Measurements from ENCODE around the gene CCDC124.

Gene CCDC124

DNA sequence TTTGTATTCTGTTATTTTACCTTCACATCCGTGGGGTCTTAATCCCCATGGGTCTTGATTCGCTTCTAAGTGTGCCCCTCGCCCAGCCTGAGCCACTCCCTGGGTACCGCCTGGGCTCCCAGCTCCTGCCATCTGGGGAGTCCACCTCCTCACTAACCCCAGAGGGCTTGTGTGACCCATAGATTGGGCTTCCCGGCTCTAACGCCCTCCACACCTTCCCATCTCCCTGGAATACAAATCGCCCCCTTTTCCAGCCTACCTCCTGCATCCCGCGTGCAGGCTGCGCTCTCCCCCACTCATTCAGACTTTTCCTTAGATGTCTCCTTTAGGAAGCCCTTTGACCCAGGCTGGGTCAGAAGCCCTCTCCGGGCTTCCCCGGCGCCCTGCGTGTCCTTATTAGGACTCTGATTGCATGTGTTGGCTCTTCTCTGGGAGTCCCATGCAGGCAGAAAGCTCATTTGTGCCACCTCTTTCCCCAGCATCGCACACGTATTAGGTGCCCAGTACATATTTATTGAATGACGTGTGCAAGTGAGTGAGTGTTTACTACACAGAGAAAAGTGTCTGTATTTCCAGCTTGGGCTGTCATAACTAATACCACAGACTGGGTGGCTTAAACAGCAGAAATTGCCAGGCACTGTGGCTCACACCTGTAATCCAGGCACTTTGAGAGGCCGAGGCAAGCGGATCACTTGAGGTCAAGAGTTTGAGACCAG, 757 bp downstream of the CCDC124 start:
- DNase-seq (ENCODE audit: low read depth in 2 of 2): no peak

DNA sequence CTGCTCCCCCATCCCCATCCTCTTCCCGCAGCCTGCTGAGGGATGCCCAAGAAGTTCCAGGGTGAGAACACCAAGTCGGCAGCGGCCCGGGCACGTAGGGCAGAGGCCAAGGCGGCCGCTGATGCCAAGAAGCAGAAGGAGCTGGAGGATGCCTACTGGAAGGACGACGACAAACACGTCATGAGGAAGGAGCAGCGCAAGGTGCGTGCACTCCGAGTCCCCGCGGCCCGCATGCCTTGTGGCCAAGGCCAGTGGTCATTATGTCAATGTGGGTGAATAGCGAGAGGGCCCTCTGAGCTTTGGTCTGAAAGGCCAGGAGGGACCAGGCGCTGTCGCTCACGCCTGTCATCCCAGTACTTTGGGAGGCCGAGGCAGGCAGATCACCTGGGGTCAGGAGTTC, 3.6 kb downstream of the CCDC124 start:
- no peak for DNase-seq (ENCODE audit: low read depth in 2 of 2)

DNA sequence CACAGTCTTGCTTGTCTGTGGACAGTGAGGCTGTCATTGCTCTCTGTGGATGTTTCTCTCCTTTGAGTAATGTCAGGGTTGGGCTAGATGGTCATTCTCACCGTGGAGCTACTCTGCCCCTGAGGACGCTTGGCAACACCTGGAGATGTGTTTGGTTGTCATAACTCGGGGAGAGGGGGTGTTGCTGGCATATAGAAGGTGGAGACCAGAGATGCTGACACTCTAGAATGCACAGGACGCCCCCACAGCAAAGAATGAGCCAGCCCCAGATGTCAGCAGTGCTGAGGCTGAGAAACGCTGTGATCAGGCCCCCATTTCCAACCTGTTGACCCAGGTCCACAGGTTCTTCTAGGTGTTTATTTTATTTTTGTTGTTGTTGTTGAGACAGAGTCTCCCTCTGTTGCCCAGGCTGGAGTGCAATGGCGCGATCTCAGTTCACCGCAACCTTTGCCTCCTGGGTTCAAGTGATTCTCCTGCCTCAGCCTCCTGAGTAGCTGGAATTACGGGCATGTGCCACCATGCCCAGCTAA, 4.6 kb downstream of the CCDC124 start:
- DNase-seq (ENCODE audit: low read depth in 2 of 2): no peak

DNA sequence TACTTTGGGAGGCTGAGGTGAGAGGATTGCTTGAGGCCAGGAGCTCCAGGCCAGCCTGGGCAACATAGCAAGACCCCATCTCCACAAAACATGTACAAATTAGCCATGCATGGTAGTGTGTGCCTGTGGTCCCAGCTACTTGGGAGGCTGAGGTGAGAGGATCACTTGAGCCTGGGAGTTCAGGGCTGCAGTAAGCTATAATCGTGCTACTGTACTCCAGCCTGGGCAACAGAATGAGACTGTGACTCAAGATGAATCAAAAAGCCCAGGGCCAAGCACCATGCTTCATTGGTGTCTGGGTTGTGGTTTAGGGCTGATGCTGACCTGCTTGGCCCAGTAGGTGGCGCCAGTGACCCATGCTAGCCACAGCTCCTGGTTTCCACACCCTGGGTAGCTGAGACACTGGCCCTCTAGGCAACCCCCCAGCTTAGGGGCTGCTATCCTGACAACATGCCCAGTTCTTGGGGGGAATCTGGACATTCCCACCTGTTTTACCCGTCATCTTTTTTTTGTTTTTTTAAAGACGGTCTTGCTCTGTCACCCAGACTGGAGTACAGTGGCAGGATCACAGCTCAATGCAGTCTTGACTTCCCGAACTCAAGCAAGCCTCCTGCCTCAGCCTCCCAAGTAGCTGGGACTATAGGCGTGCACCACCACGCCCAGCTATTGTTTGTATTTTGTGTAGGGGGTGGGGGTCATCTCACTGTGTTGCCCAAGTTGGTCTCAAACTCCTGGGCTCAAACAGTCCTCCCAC, 5.5 kb downstream of the CCDC124 start:
- DNase-seq (ENCODE audit: low read depth in 2 of 2): peak; percentile 68 to 76

DNA sequence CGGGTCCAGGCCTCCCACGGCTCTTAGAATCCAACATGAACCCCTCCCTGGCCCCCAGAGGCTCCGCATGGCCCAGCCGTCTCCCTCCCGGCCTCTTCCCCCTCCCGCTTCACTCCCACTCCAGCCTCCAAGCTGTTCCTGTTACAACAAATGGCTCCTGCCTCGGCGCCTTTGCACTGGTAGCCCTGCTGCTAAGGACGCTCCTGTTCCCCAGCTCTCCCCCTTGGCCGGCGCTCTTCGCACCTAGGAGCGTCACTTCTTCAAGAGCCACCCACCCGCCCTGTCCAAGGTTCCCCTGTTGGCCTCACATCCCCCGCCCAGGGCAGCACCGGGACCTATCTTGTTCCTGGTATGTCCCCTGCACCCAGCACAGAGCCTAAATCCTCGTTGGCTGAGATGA, 9.4 kb downstream of the CCDC124 start:
- DNase-seq (ENCODE audit: low read depth in 2 of 2): no peak

DNA sequence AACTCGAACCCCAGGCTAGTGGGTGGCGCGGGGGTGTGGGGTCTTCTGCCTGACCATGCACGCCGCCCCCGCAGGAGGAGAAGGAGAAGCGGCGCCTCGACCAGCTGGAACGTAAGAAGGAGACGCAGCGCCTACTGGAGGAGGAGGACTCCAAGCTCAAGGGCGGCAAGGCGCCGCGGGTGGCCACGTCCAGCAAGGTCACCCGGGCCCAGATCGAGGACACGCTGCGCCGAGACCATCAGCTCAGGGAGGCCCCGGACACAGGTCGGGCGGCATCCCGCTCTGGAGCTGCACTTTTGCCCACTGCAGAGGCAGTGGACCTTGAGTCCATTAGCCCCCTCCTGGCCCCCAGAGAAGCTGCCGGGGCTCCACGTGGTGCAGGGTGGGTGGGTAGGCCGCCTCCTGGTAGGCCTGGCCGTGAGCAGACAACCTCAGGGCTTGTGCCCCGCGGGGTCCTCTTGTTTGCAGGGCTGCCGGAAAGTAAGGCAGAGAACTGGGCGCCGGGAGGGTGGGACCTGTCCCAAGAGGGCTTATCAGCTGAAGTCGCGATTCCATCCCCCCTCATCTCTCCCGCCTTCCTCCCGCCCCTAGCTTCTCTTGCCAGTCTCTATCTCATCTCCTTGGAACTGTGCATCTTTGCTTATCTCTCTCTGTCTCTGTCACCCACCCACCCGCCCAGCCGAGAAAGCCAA, 9.9 kb downstream of the CCDC124 start:
- no peak for DNase-seq (ENCODE audit: low read depth in 2 of 2)

DNA sequence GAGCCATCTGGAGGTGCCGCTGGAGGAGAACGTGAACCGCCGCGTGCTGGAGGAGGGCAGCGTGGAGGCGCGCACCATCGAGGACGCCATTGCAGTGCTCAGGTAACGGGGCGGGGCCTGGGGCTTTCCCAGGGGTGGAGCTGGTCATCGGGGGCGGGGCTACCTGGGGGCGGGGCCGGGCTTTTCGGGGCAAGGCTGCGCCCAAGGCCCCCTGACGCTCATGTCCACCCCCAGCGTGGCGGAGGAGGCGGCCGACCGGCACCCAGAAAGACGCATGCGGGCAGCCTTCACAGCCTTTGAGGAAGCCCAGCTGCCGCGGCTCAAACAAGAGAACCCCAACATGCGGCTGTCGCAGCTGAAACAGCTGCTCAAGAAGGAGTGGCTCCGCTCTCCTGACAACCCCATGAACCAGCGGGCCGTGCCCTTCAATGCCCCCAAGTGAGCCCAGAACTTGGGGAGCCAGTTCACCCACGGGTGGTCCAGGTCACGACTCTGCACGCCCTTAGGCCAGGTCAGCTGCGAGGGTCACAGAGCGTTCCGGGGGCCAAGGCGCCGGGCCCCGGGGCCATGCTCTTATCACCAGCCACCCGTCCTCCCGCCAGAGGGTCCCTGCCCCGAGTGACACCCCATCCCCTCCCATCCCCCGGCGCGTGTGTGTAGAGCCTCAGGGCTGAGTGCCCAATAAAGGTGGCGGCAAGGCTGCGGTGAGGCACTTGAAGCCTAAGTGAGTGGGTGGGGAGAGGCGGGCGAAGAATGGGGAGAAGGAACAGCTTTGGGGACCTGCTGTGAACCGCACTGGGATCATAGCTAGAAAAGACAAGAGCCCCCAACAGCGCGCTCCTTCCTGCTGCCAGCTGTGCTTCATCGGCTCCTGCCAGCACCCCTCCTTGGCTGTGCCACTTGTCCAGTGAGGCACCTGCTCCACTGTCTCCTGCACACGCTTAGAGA, 10.7 kb downstream of the CCDC124 start:
- no peak for DNase-seq (ENCODE audit: low read depth in 2 of 2)

DNA sequence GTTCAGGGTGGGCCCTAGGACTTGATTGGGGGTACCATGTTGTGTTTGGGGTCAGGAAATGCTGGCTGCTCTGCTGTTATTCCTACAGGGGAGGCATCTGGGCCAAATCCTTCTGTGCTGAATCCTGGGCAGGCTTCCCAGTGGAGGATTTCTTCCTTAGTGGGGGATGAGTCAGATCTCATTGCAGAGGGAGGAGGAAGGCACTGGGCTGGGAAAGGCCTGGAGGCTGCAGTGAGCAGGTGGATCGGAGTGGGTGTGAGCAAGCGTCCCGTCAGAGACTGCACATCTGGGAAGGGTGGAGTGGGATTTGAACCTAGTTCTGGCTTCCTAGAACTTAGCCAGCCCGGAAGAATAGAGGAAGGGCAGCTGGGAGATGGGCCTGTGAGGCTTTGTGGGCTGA, 11.5 kb downstream of the CCDC124 start:
- DNase-seq (ENCODE audit: low read depth in 2 of 2): no peak

DNA sequence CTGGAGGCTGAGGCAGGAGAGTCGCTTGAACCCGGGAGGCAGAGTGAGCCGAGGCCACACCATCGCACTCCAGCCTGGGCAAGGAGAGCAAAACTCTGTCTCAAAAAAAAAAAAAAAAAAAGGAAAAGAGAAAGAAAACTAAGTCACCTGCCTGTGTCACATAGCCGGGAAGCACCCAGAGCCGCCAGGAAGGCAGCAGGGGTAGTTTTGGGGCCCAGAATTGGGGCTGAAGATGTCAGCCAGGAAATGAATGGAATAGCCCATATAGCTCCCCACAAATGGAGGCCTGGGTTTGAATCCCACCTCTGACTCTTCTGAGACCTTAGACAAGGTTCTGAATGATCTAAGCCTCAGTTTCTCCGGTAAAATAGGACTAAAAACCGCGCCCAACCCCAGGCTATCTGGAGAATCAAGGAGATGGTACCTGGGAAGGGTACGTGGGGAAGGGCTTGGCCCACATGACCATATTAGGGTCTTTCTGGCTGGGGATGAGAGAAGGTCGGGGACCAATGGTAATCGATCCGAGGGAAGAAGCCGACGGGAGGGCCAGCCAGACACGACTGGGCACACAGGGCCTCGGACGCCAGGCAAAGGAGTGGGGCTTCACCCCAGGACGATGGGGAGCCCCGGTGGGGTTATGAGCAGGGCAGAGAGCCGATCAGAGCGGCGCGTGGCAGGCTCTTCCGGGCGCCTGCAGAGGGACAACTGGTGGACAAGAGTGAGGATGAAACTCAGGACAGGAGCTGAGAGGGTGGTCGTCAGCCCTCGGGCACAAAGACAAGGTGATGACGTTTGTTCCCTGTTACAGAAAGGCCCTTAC, 14.4 kb downstream of the CCDC124 start:
- no peak for DNase-seq (ENCODE audit: low read depth in 2 of 2)

DNA sequence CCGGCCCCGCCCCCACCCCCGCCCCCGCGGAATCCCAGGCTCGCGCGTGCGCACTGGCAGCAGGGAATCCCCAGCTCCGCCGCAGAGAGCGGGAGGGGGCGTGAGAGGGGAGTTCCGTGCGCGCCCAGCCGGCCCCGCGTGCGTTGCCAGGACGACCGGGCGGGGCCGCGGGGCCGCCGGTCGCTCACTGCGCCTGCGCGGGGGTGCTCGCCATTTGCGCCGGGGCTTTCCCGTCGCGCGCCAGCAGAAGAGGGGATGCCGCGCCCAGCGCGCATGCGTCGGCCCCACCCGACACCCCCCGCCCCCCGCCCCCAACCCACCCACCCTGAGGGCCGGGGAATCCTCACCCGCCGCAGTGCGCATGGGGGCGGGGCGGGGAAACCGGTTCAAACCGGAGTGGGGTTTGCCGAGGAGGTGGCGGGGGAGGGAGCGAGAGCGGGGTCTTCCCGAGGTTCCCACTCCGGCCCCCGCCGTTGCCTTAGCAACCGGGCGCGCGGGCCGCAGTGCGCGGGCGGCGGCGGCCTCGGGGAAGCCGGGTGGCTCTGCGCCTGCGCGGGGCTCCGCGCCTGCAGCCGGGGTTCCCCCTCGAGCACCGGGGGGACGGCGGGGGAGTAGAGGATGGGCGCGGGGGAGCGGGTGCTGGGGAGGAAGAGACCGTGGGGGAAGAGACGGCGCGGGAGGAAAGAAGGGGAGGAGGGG, 15.1 kb downstream of the CCDC124 start:
- peak; percentile 91 to 94 for DNase-seq (ENCODE audit: low read depth in 2 of 2)

DNA sequence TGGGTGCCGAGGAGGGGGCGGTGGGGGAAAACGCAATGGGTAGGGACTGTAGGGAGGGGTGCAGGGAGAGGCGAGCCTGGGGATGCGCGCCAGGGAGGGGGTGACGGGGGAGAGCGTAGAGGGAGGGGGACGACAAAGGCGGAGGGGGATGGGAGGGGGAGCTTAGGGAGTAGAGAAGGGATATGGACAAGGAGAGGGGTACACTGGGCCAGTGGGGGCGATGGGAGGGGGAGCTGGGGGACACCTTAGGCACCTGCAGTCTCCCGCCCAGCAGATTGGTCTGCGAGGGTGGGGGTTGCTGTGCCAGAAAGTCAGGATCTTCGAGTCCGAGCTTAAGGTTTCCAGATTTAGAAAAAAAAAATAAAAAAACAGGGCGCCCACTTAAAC, 15.7 kb downstream of the CCDC124 start:
- DNase-seq (ENCODE audit: low read depth in 2 of 2): no peak

DNA sequence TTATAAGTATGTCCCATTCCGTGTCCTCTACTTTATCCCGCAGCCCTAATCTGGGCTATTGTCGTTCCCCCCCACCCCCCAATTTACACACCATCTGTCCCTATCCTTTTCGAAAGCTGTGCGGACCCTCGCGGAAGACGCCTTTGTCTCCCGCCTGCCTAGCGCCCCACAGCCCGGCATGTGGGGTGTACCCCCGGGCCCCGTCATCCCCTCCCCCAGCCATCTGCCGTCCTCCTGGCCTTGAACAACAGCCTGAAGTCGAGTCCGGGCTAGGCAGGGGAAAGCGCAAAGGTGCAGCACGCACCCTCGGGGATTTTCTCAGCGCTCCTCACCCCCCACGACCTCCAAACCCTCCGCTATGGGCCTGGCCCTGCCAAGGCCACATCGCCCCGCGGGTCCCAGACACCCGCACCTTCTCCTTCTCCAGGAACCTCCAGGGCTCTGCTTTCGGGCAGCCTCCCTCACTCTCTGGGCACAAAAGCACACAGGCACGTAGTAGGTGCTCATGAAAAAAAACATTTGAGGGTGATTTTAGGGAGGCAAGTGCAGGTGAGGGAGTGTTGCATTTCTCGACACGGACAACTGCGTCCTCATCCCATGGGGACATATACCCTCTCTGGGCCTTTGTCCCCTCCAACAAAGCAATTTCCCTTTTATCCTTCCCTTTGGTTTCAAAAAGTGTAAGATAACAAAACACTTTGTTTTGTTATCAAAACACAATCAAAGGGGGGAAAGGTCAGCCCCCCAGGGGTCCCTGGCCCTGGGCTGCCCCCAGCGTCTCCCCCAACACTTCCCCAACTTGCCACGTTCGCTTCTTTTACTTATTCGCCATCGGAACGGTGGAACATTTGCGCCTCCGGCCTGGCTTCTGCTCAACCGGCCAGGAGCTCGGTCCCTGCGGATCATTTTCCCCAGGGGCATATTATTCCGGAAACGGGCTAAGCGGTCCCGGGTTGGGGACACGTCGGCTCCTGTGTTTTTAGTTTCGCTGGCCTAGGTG, 16.4 kb downstream of the CCDC124 start:
- no peak for DNase-seq (ENCODE audit: low read depth in 2 of 2)

DNA sequence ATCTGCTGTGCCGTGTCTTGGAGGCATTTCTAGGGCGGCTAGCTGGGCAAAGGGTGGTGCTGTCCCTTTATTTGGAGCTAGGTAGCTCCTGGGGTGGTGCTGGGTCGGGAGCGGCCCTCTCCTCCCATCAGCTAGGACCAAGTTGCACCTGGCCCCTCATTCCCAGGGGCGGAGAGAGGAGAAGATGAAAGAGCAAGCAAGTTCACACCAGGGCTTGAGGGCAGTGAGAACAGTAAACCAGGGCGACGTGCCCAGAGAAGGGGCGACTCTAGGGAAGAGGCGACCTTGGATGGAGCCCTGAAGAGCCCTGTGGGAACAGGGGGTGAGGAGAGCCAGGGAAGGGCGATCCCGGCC, 17.1 kb downstream of the CCDC124 start:
- DNase-seq (ENCODE audit: low read depth in 2 of 2): no peak

DNA sequence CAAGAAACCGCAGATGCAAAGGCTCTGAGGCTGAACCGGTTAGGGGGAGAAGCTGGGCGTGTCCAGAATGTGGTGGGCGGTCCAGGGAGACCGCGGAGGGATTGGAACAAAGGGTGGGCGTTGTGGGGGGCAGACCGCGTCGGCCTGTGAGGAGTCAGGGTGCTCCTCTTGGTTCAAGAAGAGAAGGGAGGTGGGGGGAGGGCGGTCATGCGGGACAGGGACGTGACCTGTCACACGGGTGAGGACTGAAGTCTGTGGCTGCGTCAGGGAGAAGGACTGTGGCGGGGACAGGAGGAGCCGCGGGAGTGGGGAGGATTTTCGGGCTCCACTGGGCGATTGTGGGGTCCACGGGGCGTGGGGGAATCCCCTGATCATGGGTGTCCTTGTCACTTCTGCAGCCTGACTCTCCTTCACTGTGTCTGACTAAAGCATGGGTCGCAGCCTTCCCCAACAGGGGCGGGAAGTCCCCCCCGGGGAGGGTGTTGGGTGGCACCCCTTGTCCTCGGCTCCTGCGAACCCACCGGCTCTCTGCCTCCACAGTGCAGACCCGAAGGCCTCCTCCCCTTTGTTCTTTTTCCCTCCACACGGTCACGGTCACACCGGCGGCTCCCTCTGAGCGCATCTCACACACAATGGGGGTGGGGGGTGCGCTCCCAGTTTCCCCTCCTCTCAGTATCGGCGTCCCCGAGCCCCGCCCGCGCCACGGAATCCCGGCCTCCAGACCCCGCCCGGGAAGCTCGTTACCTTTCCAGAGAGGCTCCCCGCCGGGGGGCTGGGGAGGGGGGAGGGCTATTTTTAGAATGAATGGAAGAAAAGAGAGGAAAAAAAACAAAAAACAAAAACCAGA, 17.7 kb downstream of the CCDC124 start:
- no peak for DNase-seq (ENCODE audit: low read depth in 2 of 2)

DNA sequence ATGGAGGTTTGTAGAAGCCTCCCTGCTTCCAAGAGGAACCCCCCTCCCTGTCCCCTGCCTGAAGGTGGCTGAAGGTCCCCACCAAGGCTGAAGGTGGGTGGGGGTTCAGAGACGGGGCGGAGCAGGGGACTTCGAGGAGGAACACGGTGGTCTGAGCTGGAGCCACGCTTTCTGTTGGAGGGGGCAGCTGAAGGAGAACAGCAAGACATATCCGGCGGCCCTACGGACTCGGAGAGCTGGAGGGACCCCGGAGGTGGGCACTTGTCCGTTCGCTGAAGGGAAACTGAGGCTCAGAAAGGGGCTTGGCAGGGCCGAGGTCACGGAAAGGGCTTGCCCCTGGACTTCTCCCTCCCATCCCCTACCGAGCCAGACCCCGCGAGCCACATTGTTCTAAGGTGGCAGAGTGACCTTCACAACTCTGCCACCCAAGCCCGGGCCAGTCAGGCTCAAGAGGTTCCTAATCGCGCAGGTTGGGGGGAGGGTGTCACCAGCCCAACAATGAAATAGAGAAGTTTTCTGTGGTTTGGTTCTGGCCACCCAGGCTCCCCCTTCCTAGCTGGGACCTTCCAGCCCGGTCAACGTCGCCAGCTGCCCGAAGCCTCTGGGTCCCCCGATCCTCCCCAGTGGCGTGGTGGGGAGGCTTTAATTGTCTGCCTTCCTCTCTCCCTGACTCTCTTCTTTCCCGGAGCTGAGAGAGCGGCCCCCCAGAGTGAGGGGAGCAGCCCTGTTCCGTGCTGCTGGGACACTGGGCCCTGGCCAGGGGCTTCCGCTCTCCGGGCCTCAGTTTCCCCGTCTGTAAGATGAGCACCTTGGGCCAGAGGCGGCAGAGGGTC, 18.6 kb downstream of the CCDC124 start:
- no peak for DNase-seq (ENCODE audit: low read depth in 2 of 2)

DNA sequence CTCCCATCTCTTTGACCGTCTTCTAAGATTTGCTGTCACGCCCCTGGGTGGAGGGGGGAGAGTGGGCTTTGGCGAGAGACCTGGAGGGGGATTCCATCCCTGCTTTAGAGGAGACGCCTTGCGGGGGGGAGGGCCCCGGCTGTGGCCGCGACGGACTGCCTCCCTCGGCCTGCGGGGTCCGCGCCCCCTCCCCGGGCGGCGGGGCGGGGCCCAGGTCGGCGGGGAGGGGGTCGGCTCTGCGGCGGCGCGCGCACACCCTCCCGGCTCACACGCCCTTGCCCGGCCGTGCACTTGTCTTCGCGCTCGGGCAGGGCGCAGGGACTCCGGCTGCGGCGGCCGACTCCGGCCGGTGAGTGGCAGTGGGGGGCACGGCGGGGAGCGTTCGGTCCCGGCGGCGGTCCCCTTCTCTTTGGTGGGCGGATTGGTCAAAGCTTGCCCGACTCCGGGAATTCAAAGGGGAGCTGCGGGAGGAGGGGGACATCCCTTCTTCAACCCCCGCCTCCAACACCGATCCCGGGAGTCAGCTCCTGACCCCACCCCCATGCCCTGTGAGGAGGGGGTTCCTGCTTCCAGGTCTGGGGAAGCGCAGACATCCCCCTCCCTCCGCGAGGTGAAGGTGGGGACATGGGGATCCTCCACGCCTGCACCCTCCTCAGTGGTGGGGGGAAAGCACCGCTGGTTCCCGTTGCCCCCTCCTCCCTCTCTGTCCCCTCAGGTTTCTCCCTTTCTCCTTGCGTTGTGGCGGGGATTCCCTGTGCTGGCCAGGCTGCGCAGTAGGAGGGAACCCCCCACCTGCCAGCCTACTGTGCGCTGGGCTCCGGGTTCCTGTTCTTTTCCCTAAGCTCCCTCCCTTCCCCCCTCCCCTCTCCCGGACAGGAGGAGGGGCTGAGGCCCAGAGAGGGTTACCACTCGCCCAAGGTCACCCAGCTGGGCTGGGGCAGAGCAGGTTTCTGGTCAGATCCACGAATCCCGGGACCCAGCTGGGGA, 19.5 kb downstream of the CCDC124 start:
- DNase-seq (ENCODE audit: low read depth in 2 of 2): no peak
